ENCODE measurements around the gene VWA2. TPM values are rescaled to one million over a fixed set of nuclear protein-coding genes. Genes with fewer than 3 reads are reported as not detected.

Gene VWA2
- polyA plus RNA-seq, 1 donor from 2014 or later: not detected

- no peaks in the 10 kb centered on the region for H3K36me3 ChIP-seq (ENCODE audit: insufficient read depth, low read length)
- H4K20me1 ChIP-seq (ENCODE audit: insufficient read depth): no peaks in the 10 kb centered on the region
- H3F3A ChIP-seq (ENCODE audit: insufficient read depth, low read length, poor library complexity, severe bottlenecking): no peaks in the 10 kb centered on the region
- H3K79me2 ChIP-seq (replicated peaks; ENCODE audit: insufficient read depth, low read length): no peaks in the 10 kb centered on the region
- TF ChIP-seq MXI1 (conservative IDR thresholded peaks at IDR 0.05; ENCODE audit: poor library complexity, severe bottlenecking) (no peak), EP300 (conservative IDR thresholded peaks at IDR 0.05; ENCODE audit: poor library complexity, severe bottlenecking) (no peak)
- no peaks in the 10 kb centered on the region for H3K9me2 ChIP-seq (ENCODE audit: insufficient read depth, low read length)
- no peaks in the 10 kb centered on the region for H3K27me3 ChIP-seq (ENCODE audit: insufficient read depth, low read depth, low read length)
- H3K9ac ChIP-seq (ENCODE audit: low read length): no peak overlapping the region
- H2AFZ ChIP-seq (ENCODE audit: low read depth, low read length): no peak overlapping the region
- H3K9me3 ChIP-seq (ENCODE audit: low read length): no peaks in the 10 kb centered on the region
- H3K4me3 ChIP-seq (ENCODE audit: low read length): no peak overlapping the region
- no peak overlapping the region for H3K4me2 ChIP-seq (ENCODE audit: low read length)
- no peak overlapping the region for H3K27ac ChIP-seq (ENCODE audit: low read length)
Observed at GRCh38 chr10:114327537-114328440, 88.7 kb downstream of the VWA2 start.

- Histone ChIP-seq H3K9ac (ENCODE audit: low read length) (no peak overlapping the region), H2AFZ (ENCODE audit: low read depth, low read length) (no peak overlapping the region), H3K4me3 (ENCODE audit: low read length) (no peak overlapping the region)
Observed at GRCh38 chr10:114328441-114328812, 89.4 kb downstream of the VWA2 start.

More at GRCh38 chr10:114328441-114328812, 89.4 kb downstream of the VWA2 start:
- Histone ChIP-seq H4K20me1 (ENCODE audit: insufficient read depth) (no peaks in the 10 kb centered on the region), H3K4me2 (ENCODE audit: low read length) (no peak overlapping the region), H3K9me3 (ENCODE audit: low read length) (no peaks in the 10 kb centered on the region), H3F3A (ENCODE audit: insufficient read depth, low read length, poor library complexity, severe bottlenecking) (no peaks in the 10 kb centered on the region), H3K27ac (ENCODE audit: low read length) (no peak overlapping the region), H3K79me2 (replicated peaks; ENCODE audit: insufficient read depth, low read length) (no peaks in the 10 kb centered on the region), H3K27me3 (ENCODE audit: insufficient read depth, low read depth, low read length) (no peaks in the 10 kb centered on the region), H3K36me3 (ENCODE audit: insufficient read depth, low read length) (no peaks in the 10 kb centered on the region), H3K9me2 (ENCODE audit: insufficient read depth, low read length) (no peaks in the 10 kb centered on the region)
- TF ChIP-seq EZH2 (IDR thresholded peaks at IDR 0.05; ENCODE audit: borderline replicate concordance, insufficient read depth, low read length, poor library complexity, severe bottlenecking) (no peak), TAF1 (IDR thresholded peaks at IDR 0.05; ENCODE audit: low read depth) (no peak), EP300 (conservative IDR thresholded peaks at IDR 0.05; ENCODE audit: poor library complexity, severe bottlenecking) (no peak), RAD21 (conservative IDR thresholded peaks at IDR 0.05) (no peak), MXI1 (conservative IDR thresholded peaks at IDR 0.05; ENCODE audit: poor library complexity, severe bottlenecking) (no peak), CTCF (IDR thresholded peaks at IDR 0.05; ENCODE audit: poor library complexity, severe bottlenecking) (no peak), REST (IDR thresholded peaks at IDR 0.05; ENCODE audit: borderline replicate concordance) (no peak), POLR2AphosphoS5 (IDR thresholded peaks at IDR 0.05) (no peak), SMC3 (conservative IDR thresholded peaks at IDR 0.05; ENCODE audit: poor library complexity) (no peak)

Measured in neural cell (in vitro differentiated cells).